GM12801 (cell line): Measurements from ENCODE around the gene COG5.

Experiments used
- CTCF ChIP-seq: IDR thresholded peaks from one replicate; pipeline ENCODE4 v1.5.1; 2011; ENCODE audit warnings: control low read depth; ENCODE audit not compliant: insufficient read length; ENCODE audit errors: extremely low read depth

COG5 gene

GRCh38 chr7:107432261-107432660, 131.5 kb downstream of the COG5 start:
- TF ChIP-seq CTCF: no peak

GRCh38 chr7:107430057-107430456, 133.7 kb downstream of the COG5 start:
- TF ChIP-seq CTCF: no peak

DNA sequence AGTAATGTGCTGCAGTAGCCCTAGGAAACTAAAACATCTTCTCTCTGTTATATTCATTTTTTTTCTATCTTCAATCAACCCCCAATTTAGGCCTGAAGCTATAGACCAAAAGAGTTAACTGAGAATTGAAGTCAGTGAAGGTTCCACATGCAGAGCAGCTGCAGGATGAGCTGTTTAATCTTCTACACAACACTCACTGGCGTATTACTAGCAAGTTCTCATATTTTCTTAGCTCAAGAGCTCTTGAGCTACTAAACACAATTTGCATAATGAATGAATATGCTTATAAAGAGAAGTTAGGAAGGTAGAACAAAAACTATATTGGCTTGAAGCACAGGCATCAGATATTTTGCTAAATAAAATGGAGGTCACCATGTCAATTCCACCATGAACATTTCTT, 135.1 kb downstream of the COG5 start:
- TF ChIP-seq CTCF: no peak

DNA sequence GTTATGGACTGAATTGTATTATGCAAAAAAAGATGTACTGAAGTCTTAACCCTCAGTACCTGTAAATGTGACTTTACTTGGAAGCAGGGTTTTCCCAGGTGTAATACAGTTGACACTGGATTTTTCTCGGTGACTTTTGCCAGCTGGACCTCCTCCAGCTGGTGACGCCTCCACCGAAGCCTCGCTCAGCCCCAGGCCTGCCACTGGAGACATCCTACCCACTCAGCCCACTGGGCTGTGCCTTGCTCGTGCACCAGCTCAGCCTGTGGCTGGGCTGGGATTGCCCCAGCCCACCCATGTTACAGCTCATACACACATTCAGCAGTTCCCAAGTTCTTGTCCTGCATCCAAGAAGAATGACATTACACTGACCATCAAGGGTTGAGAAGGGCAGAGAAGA, 136.3 kb downstream of the COG5 start:
- TF ChIP-seq CTCF: no peak

DNA sequence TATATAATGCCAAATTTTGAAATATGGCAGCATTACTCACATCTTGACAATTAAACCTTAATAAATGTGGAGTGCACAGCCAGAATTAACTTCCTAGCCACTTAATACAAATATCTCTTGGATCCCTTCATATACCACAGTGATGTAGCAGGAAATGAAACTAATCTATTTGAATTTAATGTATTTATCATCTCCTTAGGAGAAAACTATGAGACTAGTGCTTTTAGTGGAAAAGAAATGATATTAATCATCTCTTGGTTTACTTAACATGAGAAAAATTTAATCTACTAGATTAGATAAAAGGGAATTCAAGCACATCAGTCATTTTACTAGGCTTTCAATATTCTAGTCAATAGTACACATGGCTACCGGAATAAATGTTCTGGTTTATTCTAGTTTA, 149.5 kb downstream of the COG5 start:
- no peak for TF ChIP-seq CTCF

GRCh38 chr7:107408349-107408748, 155.4 kb downstream of the COG5 start:
- no peak for TF ChIP-seq CTCF

- TF ChIP-seq CTCF: no peak
Observed at GRCh38 chr7:107405559-107405958, 158.2 kb downstream of the COG5 start.
